Esophagus muscularis mucosa (tissue), 4 donors: ENCODE results near the gene ASPRV1. TPM values are rescaled to one million over a fixed set of nuclear protein-coding genes. Genes with fewer than 3 reads are reported as not detected.

Experiments
- DNase-seq: peaks from one replicate; pipeline ENCODE4 v3.0.0-alpha.2; 2017; ENCODE audit errors: extremely low spot score
- H3K27ac ChIP-seq, 4 donors: fragments of 200-600 bp; sonication (generic); replicated peaks in 1 of 4; 1 replicate in 3 of 4; 2 replicates in 1 of 4; pipeline ENCODE4 v1.5.1; 2016 to 2019; ENCODE audit warnings: mild to moderate bottlenecking in 1 of 4
- H3K27me3 ChIP-seq, 4 donors: fragments of 200-600 bp; sonication (generic); one replicate each; pipeline versions ENCODE4 v1.5.1 to v1.6.0; 2016 to 2019
- H3K36me3 ChIP-seq, 4 donors: fragments of 200-600 bp; sonication (generic); one replicate each; pipeline ENCODE4 v1.5.1; 2016 to 2019
- H3K4me1 ChIP-seq, 4 donors: fragments of 200-600 bp; sonication (generic); one replicate each; pipeline ENCODE4 v1.5.1; 2016 to 2019
- H3K4me3 ChIP-seq, 4 donors: fragments of 200-600 bp; sonication (generic); 1 replicate in 2 of 4; 2 replicates in 2 of 4; pipeline ENCODE4 v1.5.1; 2016 to 2019; ENCODE audit warnings: mild to moderate bottlenecking in 4 of 4, moderate library complexity in 1 of 4
- H3K9me3 ChIP-seq, 4 donors: fragments of 200-600 bp; sonication (generic); 1 replicate in 3 of 4; 2 replicates in 1 of 4; pipeline ENCODE4 v1.5.1; 2016 to 2019
- CTCF ChIP-seq, 3 experiments: fragments of 200-600 bp in 2 of 3; fragments of 450-650 bp in 1 of 3; sonication (generic) in 2 of 3; IDR thresholded peaks; one replicate each; pipeline ENCODE4 v1.5.1; 2017 to 2019; ENCODE audit warnings: antibody characterized with exemption in 3 of 3, mild to moderate bottlenecking in 2 of 3, moderate library complexity in 1 of 3
- EP300 ChIP-seq: sonication (generic); formaldehyde crosslinking; IDR thresholded peaks from one replicate; pipeline ENCODE4 v1.6.1; 2017; ENCODE audit warnings: antibody characterized with exemption
- POLR2A ChIP-seq: fragments of 450-650 bp; IDR thresholded peaks from one replicate; pipeline ENCODE4 v1.6.1; 2017; ENCODE audit warnings: antibody characterized with exemption, moderate library complexity, mild to moderate bottlenecking, low read depth
- POLR2AphosphoS5 ChIP-seq, 2 donors: sonication (generic); formaldehyde crosslinking; IDR thresholded peaks; one replicate each; pipeline ENCODE4 v1.6.1; 2017; ENCODE audit warnings: antibody characterized with exemption in 2 of 2
- WGBS: methylation state at CpG from one replicate; pipeline ENCODE4 v1.1.5; 2018; 5-methylcytosine and 5-hydroxymethylcytosine counted together
- intact Hi-C: fragments of 100-400 bp; cut with DNase I; formaldehyde crosslinking; loops from one replicate; pipeline ENCODE4 v1.15.1; 2023
- total RNA-seq, 4 donors: library from RNA; depleted of rRNA; stranded (reverse); fragments of >200 nt; gene quantifications; one replicate each; pipeline versions ENCODE4 v1.1.0 to v1.2.1, GENCODE V29; 2016

Gene ASPRV1
- total RNA-seq, 4 donors from 2014 or later: 1.2 to 1.7 (median 1.6) TPM

GRCh38 chr2:69918401-69918800, 43.0 kb downstream of the ASPRV1 start:
- no peak for TF ChIP-seq POLR2AphosphoS5 (IDR thresholded peaks at IDR 0.05)
- TF ChIP-seq EP300: no peak
- TF ChIP-seq CTCF (IDR thresholded peaks at IDR 0.05): no peak
- no peak for TF ChIP-seq POLR2A
- no peak for DNase-seq
- 36% methylated on average over 3 of the region's 3 CpGs for whole genome bisulfite sequencing

GRCh38 chr2:69917852-69918251, 43.6 kb downstream of the ASPRV1 start:
- Histone ChIP-seq H3K27ac (peak overlapping the region; percentile 72 to 99 (median 96)), H3K36me3 (peaks cover 8 to 33% (median 21%) of the 10 kb centered on the region in 4 donors), H3K27me3 (no peaks in the 10 kb centered on the region), H3K9me3 (no peaks in the 10 kb centered on the region), H3K4me1 (peaks cover 24 to 50% (median 49%) of the 10 kb centered on the region in 4 donors), H3K4me3 (peak overlapping the region in 2 of 4 donors; percentile 25 to 28)
- TF ChIP-seq CTCF (IDR thresholded peaks at IDR 0.05) (no peak), POLR2AphosphoS5 (IDR thresholded peaks at IDR 0.05) (peak; percentile 69 to 70)
- intact Hi-C loops: loop anchor here (2.0 kb wide), 1 partner anchor 225 kb away; no protein-coding TSS in a partner anchor
- no peak for DNase-seq
- WGBS: 31% methylated on average over 3 of the region's 3 CpGs

More at GRCh38 chr2:69918401-69918800, 43.0 kb downstream of the ASPRV1 start:
- intact Hi-C loops: no loop called here
- Histone ChIP-seq H3K9me3 (no peaks in the 10 kb centered on the region), H3K36me3 (peaks cover 12 to 37% (median 24%) of the 10 kb centered on the region in 4 donors), H3K27me3 (no peaks in the 10 kb centered on the region), H3K27ac (peak overlapping the region; percentile 72 to 99 (median 96)), H3K4me3 (peak overlapping the region in 2 of 4 donors; percentile 25 to 28), H3K4me1 (peaks cover 24 to 49% (median 47%) of the 10 kb centered on the region in 4 donors)

- H3K9me3 ChIP-seq: no peaks in the 10 kb centered on the region
- H3K27ac ChIP-seq: peak overlapping the region; percentile 93 to 99 (median 96)
- intact Hi-C loops: loop anchor here (2.0 kb wide), 1 partner anchor 227 kb away; no protein-coding TSS in a partner anchor
- TF ChIP-seq CTCF (IDR thresholded peaks at IDR 0.05): no peak
- no peak for TF ChIP-seq EP300
- TF ChIP-seq POLR2A: no peak
- no peak for TF ChIP-seq POLR2AphosphoS5 (IDR thresholded peaks at IDR 0.05)
- H3K4me1 ChIP-seq: peaks cover 24 to 53% (median 51%) of the 10 kb centered on the region in 4 donors
- WGBS: 22% methylated on average over 2 of the region's 2 CpGs
- peak overlapping the region; percentile 72 to 99 (median 94) for H3K4me3 ChIP-seq
- no peaks in the 10 kb centered on the region for H3K27me3 ChIP-seq
- DNase-seq: no peak
- peaks cover 0 to 17% (median 8%) of the 10 kb centered on the region in 4 donors for H3K36me3 ChIP-seq
These were observed 45.3 kb downstream of the ASPRV1 start for GRCh38 chr2:69916106-69916505.

GRCh38 chr2:69914950-69915945, 46.2 kb downstream of the ASPRV1 start, which contains the start of gene MXD1:
Gene MXD1, plus strand, starts transcription at chr2:69915109. Its CDS starts 222 bp downstream, at chr2:69915331.
- DNase-seq: no peak
- intact Hi-C loops: loop anchor here (5.0 kb wide), 2 partner anchors 172 to 387 kb away; partner anchors contain the start of genes FAM136A and PCBP1
- TF ChIP-seq EP300 (no peak), POLR2AphosphoS5 (IDR thresholded peaks at IDR 0.05) (peak; percentile 86 to 94), POLR2A (peak; percentile 95)
- H3K36me3 ChIP-seq: peaks cover under 1 to 24% (median 11%) of the 10 kb centered on the region in 4 donors
- peaks cover 24 to 53% (median 51%) of the 10 kb centered on the region in 4 donors for H3K4me1 ChIP-seq
- peak within 1 kb of the TSS; percentile 94 to 99 (median 98) for H3K27ac ChIP-seq
- under 1% methylated on average over 20 of the region's 81 CpGs for WGBS
- H3K9me3 ChIP-seq: no peaks in the 10 kb centered on the region
- peak within 1 kb of the TSS; percentile 76 to 99 (median 94) for H3K4me3 ChIP-seq
- no peaks in the 10 kb centered on the region for H3K27me3 ChIP-seq
